Measurements from ENCODE around the gene RAB42.

DNA sequence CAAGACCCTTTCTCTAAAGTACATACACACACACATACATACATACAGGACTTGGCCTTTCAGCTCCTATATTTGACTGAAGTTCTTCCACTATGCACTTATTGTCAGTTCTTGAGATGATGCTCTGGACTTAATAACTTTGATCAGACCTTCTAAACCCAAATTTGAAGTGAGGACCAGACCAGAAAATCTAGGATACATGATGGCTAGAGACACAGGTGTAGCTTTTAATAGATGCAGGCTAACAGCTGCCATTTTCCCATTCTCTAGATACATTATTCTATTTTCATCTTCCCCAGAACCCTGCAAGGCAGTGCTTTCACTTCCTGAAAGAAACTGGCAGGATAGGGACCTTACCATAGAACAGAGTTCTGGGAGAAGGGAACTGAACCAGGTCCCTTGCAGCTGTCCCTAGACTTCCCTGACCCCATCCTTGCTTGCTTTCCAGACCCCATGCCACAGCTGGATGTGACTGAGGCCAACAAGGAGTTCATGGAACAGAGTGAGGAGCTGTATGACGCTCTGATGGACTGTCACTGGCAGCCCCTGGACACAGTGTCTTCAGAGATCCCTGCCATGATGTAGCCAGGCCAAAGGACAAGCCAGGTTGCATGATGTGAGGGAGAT is 14.9 kb upstream of the RAB42 start:
- TF ChIP-seq CTCF (IDR thresholded peaks at IDR 0.05) (no peak), POLR2A (IDR thresholded peaks at IDR 0.05) (no peak)
